Spinal cord (tissue), 10 donors: ENCODE measurements around the gene MED25. TPM values are rescaled to one million over a fixed set of nuclear protein-coding genes. Genes with fewer than 3 reads are reported as not detected.

ENCODE experiments used
- DNase-seq, 6 donors: peaks; one replicate each; pipeline versions ENCODE4 v3.0.0 to v3.0.0-alpha.2; 2013 to 2015; ENCODE audit warnings: low spot score in 6 of 6, low read depth in 4 of 6
- H3K27ac ChIP-seq: one replicate; pipeline ENCODE4 v1.5.1; 2013; ENCODE audit warnings: low read depth, low read length, control low read depth
- H3K27me3 ChIP-seq: one replicate; pipeline ENCODE4 v1.6.1; 2013; ENCODE audit warnings: low read length; ENCODE audit not compliant: control insufficient read depth, insufficient read depth
- H3K36me3 ChIP-seq: one replicate; pipeline ENCODE4 v1.6.1; 2013; ENCODE audit warnings: low read length; ENCODE audit not compliant: control insufficient read depth, insufficient read depth
- H3K4me1 ChIP-seq: one replicate; pipeline ENCODE4 v1.6.1; 2013; ENCODE audit warnings: low read length; ENCODE audit not compliant: control insufficient read depth, insufficient read depth
- H3K4me3 ChIP-seq: one replicate; pipeline ENCODE4 v1.5.1; 2013; ENCODE audit warnings: low read depth, low read length, control low read depth
- H3K9me3 ChIP-seq: one replicate; pipeline ENCODE4 v1.6.1; 2013; ENCODE audit warnings: low read length; ENCODE audit not compliant: control insufficient read depth, insufficient read depth
- WGBS: methylation state at CpG from one replicate; pipeline ENCODE4 v1.1.5; 2013; ENCODE audit warnings: missing lambda C conversion rate; ENCODE audit not compliant: insufficient coverage; 5-methylcytosine and 5-hydroxymethylcytosine counted together
- polyA plus RNA-seq, 2 donors: library from polyadenylated mRNA; unstranded; fragments of 120-200 nt; gene quantifications; one replicate each; pipeline ENCODE4 v1.2.1, GENCODE V29; 2013; ENCODE audit not compliant: insufficient read length in 2 of 2
- total RNA-seq, 2 donors: library from RNA; depleted of rRNA in 1 of 2; stranded (reverse); fragments of 120-200 nt in 1 of 2; fragments of >200 nt in 1 of 2; gene quantifications; one replicate each; pipeline versions ENCODE4 v1.2.3 to v1.2.4, GENCODE V29; 2013 to 2014
- donor health status: healthy.

MED25 gene
- total and polyA plus RNA-seq, 4 donors: 16.7 to 68.2 (median 43.3) TPM

- Histone ChIP-seq H3K27ac (no peak overlapping the region), H3K4me1 (no peaks in the 10 kb centered on the region), H3K36me3 (peaks cover 88% of the 10 kb centered on the region), H3K9me3 (no peaks in the 10 kb centered on the region), H3K27me3 (no peaks in the 10 kb centered on the region), H3K4me3 (no peak overlapping the region)
- 96% methylated on average over 19 of the region's 20 CpGs for WGBS
- DNase-seq: no peak
Observed at GRCh38 chr19:49836176-49837008, 18.3 kb downstream of the MED25 start.

GRCh38 chr19:49837009-49837310, 18.9 kb downstream of the MED25 start:
- no peak overlapping the region for H3K4me3 ChIP-seq
- H3K27me3 ChIP-seq: no peaks in the 10 kb centered on the region
- no peaks in the 10 kb centered on the region for H3K9me3 ChIP-seq
- WGBS: 87% methylated on average over 5 of the region's 5 CpGs
- DNase-seq: no peak
- peaks cover 85% of the 10 kb centered on the region for H3K36me3 ChIP-seq
- no peak overlapping the region for H3K27ac ChIP-seq
- no peaks in the 10 kb centered on the region for H3K4me1 ChIP-seq

- no peaks in the 10 kb centered on the region for H3K27me3 ChIP-seq
- no peak overlapping the region for H3K4me3 ChIP-seq
- no peak for DNase-seq
- no peak overlapping the region for H3K27ac ChIP-seq
- peaks cover 85% of the 10 kb centered on the region for H3K36me3 ChIP-seq
- no peaks in the 10 kb centered on the region for H3K4me1 ChIP-seq
- WGBS: 93% methylated on average over 9 of the region's 9 CpGs
- H3K9me3 ChIP-seq: no peaks in the 10 kb centered on the region
Observed at GRCh38 chr19:49837425-49837824, 19.3 kb downstream of the MED25 start.

- no peak for DNase-seq
- Histone ChIP-seq H3K4me1 (no peaks in the 10 kb centered on the region), H3K27ac (no peak overlapping the region), H3K27me3 (no peaks in the 10 kb centered on the region), H3K9me3 (no peaks in the 10 kb centered on the region), H3K36me3 (peaks cover 71% of the 10 kb centered on the region), H3K4me3 (no peak overlapping the region)
- 76% methylated on average over 13 of the region's 18 CpGs for WGBS
Observed at GRCh38 chr19:49838885-49839588, 20.9 kb downstream of the MED25 start.

GRCh38 chr19:49839713-49840112, 21.6 kb downstream of the MED25 start:
- Histone ChIP-seq H3K27ac (no peak overlapping the region), H3K4me3 (no peak overlapping the region), H3K4me1 (no peaks in the 10 kb centered on the region), H3K9me3 (no peaks in the 10 kb centered on the region), H3K27me3 (no peaks in the 10 kb centered on the region), H3K36me3 (peaks cover 67% of the 10 kb centered on the region)
- DNase-seq: no peak
- 95% methylated on average over 11 of the region's 11 CpGs for WGBS

- H3K9me3 ChIP-seq: no peaks in the 10 kb centered on the region
- H3K4me3 ChIP-seq: no peak overlapping the region
- H3K36me3 ChIP-seq: peaks cover 61% of the 10 kb centered on the region
- WGBS: 86% methylated on average over 11 of the region's 11 CpGs
- H3K27ac ChIP-seq: no peak overlapping the region
- DNase-seq: no peak
- H3K27me3 ChIP-seq: no peaks in the 10 kb centered on the region
- no peaks in the 10 kb centered on the region for H3K4me1 ChIP-seq
Observed at GRCh38 chr19:49840321-49840720, 22.2 kb downstream of the MED25 start.

- no peak for DNase-seq
- 86% methylated on average over 12 of the region's 17 CpGs for WGBS
Observed at GRCh38 chr19:49840736-49841249, 22.7 kb downstream of the MED25 start.

GRCh38 chr19:49843265-49843664, 25.2 kb downstream of the MED25 start:
- WGBS: 83% methylated on average over 1 of the region's 3 CpGs
- Histone ChIP-seq H3K4me3 (no peak overlapping the region), H3K27me3 (no peaks in the 10 kb centered on the region), H3K4me1 (no peaks in the 10 kb centered on the region), H3K27ac (no peak overlapping the region), H3K36me3 (peaks cover 32% of the 10 kb centered on the region), H3K9me3 (no peaks in the 10 kb centered on the region)
- no peak for DNase-seq

More at GRCh38 chr19:49840736-49841249, 22.7 kb downstream of the MED25 start:
- Histone ChIP-seq H3K36me3 (peaks cover 57% of the 10 kb centered on the region), H3K4me1 (no peaks in the 10 kb centered on the region), H3K9me3 (no peaks in the 10 kb centered on the region), H3K27me3 (no peaks in the 10 kb centered on the region), H3K4me3 (no peak overlapping the region), H3K27ac (no peak overlapping the region)

- 84% methylated on average over 15 of the region's 18 CpGs for WGBS
- Histone ChIP-seq H3K4me3 (no peak overlapping the region), H3K27ac (no peak overlapping the region), H3K9me3 (no peaks in the 10 kb centered on the region), H3K36me3 (peaks cover 24% of the 10 kb centered on the region), H3K27me3 (no peaks in the 10 kb centered on the region), H3K4me1 (no peaks in the 10 kb centered on the region)
- DNase-seq: no peak
Observed at GRCh38 chr19:49844138-49845095, 26.3 kb downstream of the MED25 start.
